Muscle layer of colon (tissue), 2 donors: ENCODE results near the gene AARS2.
"Not testable (repeated sequence)": the region's sequence is repeated elsewhere in the genome, so short reads cannot be mapped to it uniquely, and the experiment has no call there.

Source experiments
- H3K27ac ChIP-seq: one replicate; pipeline ENCODE4 v1.7.0; 2013; ENCODE audit warnings: low read depth, mild to moderate bottlenecking, low read length, moderate library complexity
- H3K27me3 ChIP-seq, 2 donors: one replicate each; pipeline ENCODE4 v1.7.0; 2013; ENCODE audit warnings: low read length in 2 of 2, mild to moderate bottlenecking in 2 of 2; ENCODE audit not compliant: insufficient read depth in 2 of 2, control insufficient read depth in 1 of 2
- H3K36me3 ChIP-seq: one replicate; pipeline ENCODE4 v1.7.0; 2013; ENCODE audit warnings: mild to moderate bottlenecking, low read length; ENCODE audit not compliant: insufficient read depth
- H3K4me1 ChIP-seq: one replicate; pipeline ENCODE4 v1.7.0; 2013; ENCODE audit warnings: mild to moderate bottlenecking, low read length; ENCODE audit not compliant: insufficient read depth
- H3K4me3 ChIP-seq, 2 donors: one replicate each; pipeline ENCODE4 v1.7.0; 2013; ENCODE audit warnings: low read length in 2 of 2, low read depth in 1 of 2, mild to moderate bottlenecking in 1 of 2, moderate library complexity in 1 of 2
- H3K9ac ChIP-seq: one replicate; pipeline ENCODE4 v1.7.0; 2013; ENCODE audit warnings: low read length
- H3K9me3 ChIP-seq: one replicate; pipeline ENCODE4 v1.7.0; 2013; ENCODE audit warnings: mild to moderate bottlenecking, low read length
- donor health status: abdominal sarcoma.
- donor health status: Adenocarcinoma of cecum.

The AARS2 gene

GRCh38 chr6:44312901-44313788 is at the start of gene AARS2:
Gene AARS2, minus strand, starts transcription at chr6:44313347. Its CDS starts 24 bp downstream, at chr6:44313323.
- Histone ChIP-seq H3K27ac (peak within 1 kb of the TSS; percentile 75), H3K36me3 (peaks cover 27% of the 10 kb centered on the region), H3K27me3 (no peaks in the 10 kb centered on the region), H3K4me3 (peak within 1 kb of the TSS; percentile 80 to 88), H3K9ac (peak within 1 kb of the TSS; percentile 53), H3K4me1 (peaks cover 8% of the 10 kb centered on the region), H3K9me3 (no peaks in the 10 kb centered on the region)

- H3K4me3 ChIP-seq = no peak overlapping the region
Measured at GRCh38 chr6:44361947-44362346, 48.8 kb upstream of the AARS2 start.

GRCh38 chr6:44359973-44360372 is 46.8 kb upstream of the AARS2 start:
- no peak overlapping the region for H3K27ac ChIP-seq
- H3K27me3 ChIP-seq = no peaks in the 10 kb centered on the region
- H3K4me3 ChIP-seq = no peak overlapping the region
- no peaks in the 10 kb centered on the region for H3K9me3 ChIP-seq
- no peak overlapping the region for H3K9ac ChIP-seq
- no peaks in the 10 kb centered on the region for H3K36me3 ChIP-seq
- H3K4me1 ChIP-seq = no peaks in the 10 kb centered on the region

More at GRCh38 chr6:44361947-44362346, 48.8 kb upstream of the AARS2 start:
- H3K4me1 ChIP-seq = no peaks in the 10 kb centered on the region
- no peaks in the 10 kb centered on the region for H3K9me3 ChIP-seq
- no peak overlapping the region for H3K9ac ChIP-seq
- H3K36me3 ChIP-seq = no peaks in the 10 kb centered on the region
- H3K27me3 ChIP-seq = no peaks in the 10 kb centered on the region
- no peak overlapping the region for H3K27ac ChIP-seq

- H3K27ac ChIP-seq = no peak overlapping the region
- H3K9ac ChIP-seq = no peak overlapping the region
- H3K4me3 ChIP-seq = no peak overlapping the region
- no peaks in the 10 kb centered on the region for H3K4me1 ChIP-seq
- H3K27me3 ChIP-seq = no peaks in the 10 kb centered on the region
- no peaks in the 10 kb centered on the region for H3K9me3 ChIP-seq
- no peaks in the 10 kb centered on the region for H3K36me3 ChIP-seq
Measured at GRCh38 chr6:44356487-44356886, 43.3 kb upstream of the AARS2 start.

- Histone ChIP-seq H3K36me3 (no peaks in the 10 kb centered on the region), H3K9ac (no peak overlapping the region), H3K4me1 (no peaks in the 10 kb centered on the region), H3K4me3 (no peak overlapping the region), H3K27me3 (no peaks in the 10 kb centered on the region), H3K27ac (no peak overlapping the region), H3K9me3 (no peaks in the 10 kb centered on the region)
Measured at GRCh38 chr6:44355640-44356039, 42.5 kb upstream of the AARS2 start.

GRCh38 chr6:44353336-44353735 is 40.2 kb upstream of the AARS2 start:
- H3K9me3 ChIP-seq = no peaks in the 10 kb centered on the region
- no peaks in the 10 kb centered on the region for H3K36me3 ChIP-seq
- no peak overlapping the region for H3K4me3 ChIP-seq
- no peaks in the 10 kb centered on the region for H3K4me1 ChIP-seq
- H3K27ac ChIP-seq = no peak overlapping the region
- no peak overlapping the region for H3K9ac ChIP-seq
- no peaks in the 10 kb centered on the region for H3K27me3 ChIP-seq

GRCh38 chr6:44352259-44352658 is 39.1 kb upstream of the AARS2 start:
- no peaks in the 10 kb centered on the region for H3K27me3 ChIP-seq
- H3K4me3 ChIP-seq = no peak overlapping the region
- H3K9me3 ChIP-seq = no peaks in the 10 kb centered on the region
- no peaks in the 10 kb centered on the region for H3K36me3 ChIP-seq
- no peak overlapping the region for H3K9ac ChIP-seq
- no peaks in the 10 kb centered on the region for H3K4me1 ChIP-seq
- no peak overlapping the region for H3K27ac ChIP-seq

- not testable (repeated sequence) for H3K4me1 ChIP-seq, H3K27ac ChIP-seq, H3K9me3 ChIP-seq, H3K9ac ChIP-seq, H3K36me3 ChIP-seq, H3K27me3 ChIP-seq, H3K4me3 ChIP-seq
Measured at GRCh38 chr6:44350650-44350994, 37.5 kb upstream of the AARS2 start.

GRCh38 chr6:44349904-44350649 is 36.9 kb upstream of the AARS2 start:
- no peaks in the 10 kb centered on the region for H3K9me3 ChIP-seq
- no peaks in the 10 kb centered on the region for H3K36me3 ChIP-seq
- no peak overlapping the region for H3K9ac ChIP-seq
- H3K4me3 ChIP-seq = no peak overlapping the region
- no peaks in the 10 kb centered on the region for H3K27me3 ChIP-seq
- no peaks in the 10 kb centered on the region for H3K4me1 ChIP-seq
- H3K27ac ChIP-seq = no peak overlapping the region

- not testable (repeated sequence) for H3K36me3 ChIP-seq
Measured at GRCh38 chr6:44346818-44347217, 33.7 kb upstream of the AARS2 start.

GRCh38 chr6:44342489-44342888 is 29.3 kb upstream of the AARS2 start, which contains the start of gene SPATS1:
Gene SPATS1, plus strand, starts transcription at chr6:44342650. Its CDS starts 446 bp downstream, at chr6:44343096.
- Histone ChIP-seq H3K9ac (no peak within 1 kb of the TSS), H3K27me3 (peaks cover 7 to 9% of the 10 kb centered on the region in 2 donors), H3K36me3 (no peaks in the 10 kb centered on the region), H3K9me3 (no peaks in the 10 kb centered on the region), H3K4me3 (peak within 1 kb of the TSS in 1 of 2 donors; percentile 27), H3K4me1 (peaks cover 6% of the 10 kb centered on the region), H3K27ac (no peak within 1 kb of the TSS)

More at GRCh38 chr6:44346818-44347217, 33.7 kb upstream of the AARS2 start:
- not testable (repeated sequence) for H3K9ac ChIP-seq, H3K27me3 ChIP-seq, H3K27ac ChIP-seq, H3K4me3 ChIP-seq, H3K9me3 ChIP-seq, H3K4me1 ChIP-seq
